ENCODE data around the gene NEUROD6.

Gene NEUROD6

GRCh38 chr7:31307972-31308371, 32.6 kb downstream of the NEUROD6 start:
- no peak for TF ChIP-seq CTCF (IDR thresholded peaks at IDR 0.05; ENCODE audit: low read depth, low read length)
- Histone ChIP-seq H3K4me3 (ENCODE audit: low read depth, low read length) (no peak overlapping the region), H3K36me3 (no peaks in the 10 kb centered on the region), H3K9me3 (no peaks in the 10 kb centered on the region), H3K4me1 (no peaks in the 10 kb centered on the region), H3K27me3 (peaks cover 11% of the 10 kb centered on the region)
- DNase-seq, result no peak

GRCh38 chr7:31305260-31305659, 35.3 kb downstream of the NEUROD6 start:
- H3K9me3 ChIP-seq, result no peaks in the 10 kb centered on the region
- H3K4me1 ChIP-seq, result no peaks in the 10 kb centered on the region
- H3K27me3 ChIP-seq, result peaks cover 8% of the 10 kb centered on the region
- no peaks in the 10 kb centered on the region for H3K36me3 ChIP-seq
- DNase-seq, result no peak
- H3K4me3 ChIP-seq (ENCODE audit: low read depth, low read length), result no peak overlapping the region
- no peak for TF ChIP-seq CTCF (IDR thresholded peaks at IDR 0.05; ENCODE audit: low read depth, low read length)

- TF ChIP-seq CTCF (IDR thresholded peaks at IDR 0.05; ENCODE audit: low read depth, low read length), result no peak
Measured at GRCh38 chr7:31304446-31304845, 36.1 kb downstream of the NEUROD6 start.

GRCh38 chr7:31302356-31302755, 38.2 kb downstream of the NEUROD6 start:
- no peaks in the 10 kb centered on the region for H3K4me1 ChIP-seq
- H3K4me3 ChIP-seq (ENCODE audit: low read depth, low read length), result no peak overlapping the region
- DNase-seq, result no peak
- H3K9me3 ChIP-seq, result no peaks in the 10 kb centered on the region
- no peaks in the 10 kb centered on the region for H3K36me3 ChIP-seq
- peaks cover 5% of the 10 kb centered on the region; the same call in 1 of the 2 replicates for H3K27me3 ChIP-seq
- TF ChIP-seq CTCF (IDR thresholded peaks at IDR 0.05; ENCODE audit: low read depth, low read length), result no peak

More at GRCh38 chr7:31304446-31304845, 36.1 kb downstream of the NEUROD6 start:
- DNase-seq, result no peak
- Histone ChIP-seq H3K4me3 (ENCODE audit: low read depth, low read length) (no peak overlapping the region), H3K4me1 (no peaks in the 10 kb centered on the region), H3K9me3 (no peaks in the 10 kb centered on the region), H3K27me3 (peaks cover 5% of the 10 kb centered on the region), H3K36me3 (no peaks in the 10 kb centered on the region)

GRCh38 chr7:31299336-31299735, 41.2 kb downstream of the NEUROD6 start:
- H3K4me3 ChIP-seq (ENCODE audit: low read depth, low read length), result no peak overlapping the region
- no peaks in the 10 kb centered on the region for H3K36me3 ChIP-seq
- DNase-seq, result no peak
- H3K9me3 ChIP-seq, result no peaks in the 10 kb centered on the region
- no peak for TF ChIP-seq CTCF (IDR thresholded peaks at IDR 0.05; ENCODE audit: low read depth, low read length)
- no peaks in the 10 kb centered on the region for H3K4me1 ChIP-seq
- peaks cover 5% of the 10 kb centered on the region; the same call in 1 of the 2 replicates for H3K27me3 ChIP-seq

- no peak for DNase-seq
- no peaks in the 10 kb centered on the region for H3K9me3 ChIP-seq
- H3K4me1 ChIP-seq, result no peaks in the 10 kb centered on the region
- H3K4me3 ChIP-seq (ENCODE audit: low read depth, low read length), result no peak overlapping the region
- H3K36me3 ChIP-seq, result no peaks in the 10 kb centered on the region
- TF ChIP-seq CTCF (IDR thresholded peaks at IDR 0.05; ENCODE audit: low read depth, low read length), result no peak
- peaks cover 17% of the 10 kb centered on the region for H3K27me3 ChIP-seq
Measured at GRCh38 chr7:31290601-31291000, 49.9 kb downstream of the NEUROD6 start.

Data from BE2C (cell line).